HG03025 (cell line): ENCODE results near the gene DIO2.
A peak's percentile ranks its signal among the peaks of the same experiment; 100 is the strongest.

ENCODE experiments used
- ATAC-seq: cut with Tn5 transposase; IDR thresholded peaks from one replicate; pipeline ENCODE4 v1.9.1; 2021; ENCODE audit warnings: mild to moderate bottlenecking, moderate library complexity; ENCODE audit not compliant: unreplicated experiment, low FRiP score

Gene DIO2

DNA sequence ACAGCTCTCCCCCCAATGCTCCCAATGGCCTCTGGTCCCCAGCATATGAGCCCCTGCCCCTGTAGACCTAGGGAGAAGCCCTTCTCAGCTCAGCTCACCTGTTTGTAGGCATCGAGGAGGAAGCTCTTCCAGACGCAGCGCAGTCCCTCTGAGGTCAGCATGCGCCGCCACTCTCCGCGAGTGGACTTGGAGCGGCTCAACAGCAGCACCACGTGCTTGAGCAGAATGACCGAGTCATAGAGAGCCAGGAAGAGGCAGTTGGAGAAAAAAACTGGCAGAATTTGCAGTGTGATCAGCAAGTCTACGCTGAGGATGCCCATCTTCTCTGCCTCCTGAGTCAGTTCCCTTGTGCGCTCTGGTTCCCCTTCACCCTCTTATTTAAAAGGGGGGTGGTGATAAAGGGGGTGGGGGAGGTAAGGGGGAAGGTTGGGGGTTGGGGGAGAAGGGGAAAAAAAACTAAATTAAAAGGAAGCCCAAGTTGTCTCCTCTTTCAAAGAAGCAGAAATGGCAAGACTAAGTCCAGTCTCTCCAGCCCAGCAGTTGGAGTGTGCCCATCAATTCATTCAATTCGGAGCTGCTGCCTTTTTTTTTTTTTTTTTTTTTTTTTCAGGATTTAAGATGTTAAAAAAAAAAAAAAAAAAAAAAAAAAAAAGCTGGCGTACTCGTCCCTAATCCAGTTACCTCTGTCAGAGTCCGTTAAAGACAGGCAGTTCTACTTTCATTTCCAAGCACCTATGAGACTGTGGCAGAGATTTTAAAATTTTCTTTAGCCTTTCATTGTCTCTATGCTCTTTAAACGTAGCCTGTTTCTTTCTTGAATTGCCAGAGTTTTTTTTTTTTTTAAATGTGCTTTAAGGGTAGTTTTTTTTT is at the start of gene DIO2:
Gene DIO2, minus strand, starts transcription at position 352 of the 870 bp plus-strand sequence. Its CDS starts 32 bp downstream, at position 320.
- no peak for ATAC-seq

GRCh38 chr14:80260645-80261044 is 49.3 kb upstream of the DIO2 start:
- ATAC-seq: no peak

GRCh38 chr14:80239631-80240030 is 28.3 kb upstream of the DIO2 start:
- ATAC-seq: no peak

GRCh38 chr14:80237143-80237542 is 25.8 kb upstream of the DIO2 start:
- no peak for ATAC-seq

DNA sequence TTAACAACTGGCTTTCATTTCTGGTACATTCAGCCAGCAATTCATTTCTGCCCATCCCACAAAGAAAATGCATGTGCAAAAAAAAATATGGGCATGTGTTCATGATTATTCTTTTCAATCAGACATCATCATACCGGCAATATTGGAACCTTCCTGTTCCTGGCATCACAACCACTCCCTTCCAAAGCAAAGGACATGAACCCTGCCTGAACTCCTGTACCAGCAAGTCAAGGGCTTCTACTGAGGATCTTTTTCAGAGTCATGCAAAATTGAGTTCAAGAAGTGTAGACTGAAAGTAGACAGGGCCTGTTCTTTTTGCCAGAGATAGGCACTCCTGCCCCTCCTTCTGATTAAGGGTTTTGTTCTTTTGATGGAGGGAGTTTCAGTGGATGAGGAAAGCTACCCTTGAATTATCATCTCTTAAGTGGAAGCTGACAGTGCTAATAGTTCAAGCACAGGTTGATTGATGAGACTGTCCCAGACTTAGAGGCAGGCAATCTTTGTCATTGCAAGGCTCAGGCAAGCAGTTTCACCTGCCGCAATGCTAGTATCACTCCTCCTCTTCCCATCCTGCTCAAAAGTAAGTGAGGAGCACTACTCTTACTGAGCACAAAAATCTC is 22.3 kb upstream of the DIO2 start:
- ATAC-seq: no peak

GRCh38 chr14:80231702-80232101 is 20.4 kb upstream of the DIO2 start:
- no peak for ATAC-seq

- no peak for ATAC-seq
Observed at GRCh38 chr14:80223696-80224465, 12.6 kb upstream of the DIO2 start.

DNA sequence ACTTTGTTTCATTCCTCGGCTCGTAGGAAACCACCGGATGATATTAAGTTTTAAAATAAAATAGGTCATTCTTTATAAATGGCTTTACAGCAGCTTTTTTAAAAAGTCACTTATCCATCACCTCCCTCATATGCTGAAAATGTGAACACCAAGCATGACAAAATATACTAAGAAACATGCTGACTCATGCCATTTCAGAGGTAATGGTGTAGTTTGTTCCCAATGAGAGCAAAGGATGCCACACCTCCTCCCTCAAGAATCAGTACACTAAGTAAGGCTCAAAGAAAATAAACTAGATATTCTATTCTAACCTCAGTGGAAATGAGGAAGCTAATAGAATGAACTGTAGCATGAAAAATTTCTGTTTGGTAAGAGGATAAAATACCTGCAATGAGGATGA is 5.5 kb upstream of the DIO2 start:
- no peak for ATAC-seq

GRCh38 chr14:80215756-80216581 is 4.7 kb upstream of the DIO2 start:
- ATAC-seq: no peak

DNA sequence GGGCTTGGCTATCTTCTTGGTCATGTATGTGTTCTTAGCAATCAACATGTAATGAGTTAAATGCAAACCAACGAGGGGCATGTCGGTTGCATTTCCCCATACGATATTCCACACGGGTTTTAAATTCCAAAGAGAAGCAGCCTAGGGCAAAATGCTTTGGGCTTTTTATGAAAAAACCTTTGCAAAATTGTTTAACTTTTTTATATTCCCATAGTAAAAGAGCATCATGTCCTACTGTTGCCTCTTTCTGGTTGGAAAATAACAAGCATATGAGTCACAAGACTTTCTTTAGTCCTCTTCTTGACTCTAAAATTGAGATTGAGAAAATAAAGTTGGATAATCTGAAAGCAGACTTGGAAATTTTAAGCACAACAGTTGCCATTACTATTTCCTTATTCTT is 3.8 kb upstream of the DIO2 start:
- ATAC-seq: no peak

DNA sequence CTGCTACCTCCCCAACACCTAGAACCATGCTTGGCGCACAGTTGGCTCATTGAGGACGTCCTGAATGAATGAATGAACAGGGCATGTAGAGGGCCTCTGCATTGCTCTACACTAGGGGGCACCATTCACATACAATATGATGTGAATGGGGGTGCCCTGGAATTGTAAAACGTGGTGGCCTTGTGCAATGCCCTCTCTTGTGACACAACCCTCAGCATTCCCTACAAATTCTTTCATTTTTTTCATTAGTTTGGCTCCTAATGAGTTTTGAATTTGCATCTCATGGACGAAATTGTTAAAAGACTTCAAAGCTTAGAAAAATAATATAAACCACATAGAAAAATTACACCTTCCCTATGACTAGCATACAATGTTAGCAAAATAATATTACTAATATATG is 2.3 kb upstream of the DIO2 start:
- peak; percentile 72 for ATAC-seq

- ATAC-seq: no peak
Observed at GRCh38 chr14:80212023-80212397, 706 bp upstream of the DIO2 start.

DNA sequence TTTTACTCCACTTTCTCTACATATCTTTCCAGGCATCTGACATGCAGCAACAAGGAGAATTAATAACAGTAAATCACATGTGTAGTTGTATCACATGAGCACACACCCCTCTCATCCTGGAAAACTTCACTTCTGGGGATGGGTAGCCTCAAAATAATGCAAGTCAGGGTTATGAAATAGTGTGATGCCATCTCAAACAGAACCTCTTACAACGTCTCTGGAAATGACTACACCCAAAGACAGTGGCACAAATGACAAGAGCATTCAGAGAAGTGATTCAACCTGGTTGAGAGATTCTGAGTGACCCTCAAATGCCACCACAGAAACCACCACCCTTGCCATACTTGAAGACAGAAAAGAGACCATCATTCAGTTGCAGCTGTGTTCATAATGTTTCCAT is 2.8 kb downstream of the DIO2 start:
- no peak for ATAC-seq

DNA sequence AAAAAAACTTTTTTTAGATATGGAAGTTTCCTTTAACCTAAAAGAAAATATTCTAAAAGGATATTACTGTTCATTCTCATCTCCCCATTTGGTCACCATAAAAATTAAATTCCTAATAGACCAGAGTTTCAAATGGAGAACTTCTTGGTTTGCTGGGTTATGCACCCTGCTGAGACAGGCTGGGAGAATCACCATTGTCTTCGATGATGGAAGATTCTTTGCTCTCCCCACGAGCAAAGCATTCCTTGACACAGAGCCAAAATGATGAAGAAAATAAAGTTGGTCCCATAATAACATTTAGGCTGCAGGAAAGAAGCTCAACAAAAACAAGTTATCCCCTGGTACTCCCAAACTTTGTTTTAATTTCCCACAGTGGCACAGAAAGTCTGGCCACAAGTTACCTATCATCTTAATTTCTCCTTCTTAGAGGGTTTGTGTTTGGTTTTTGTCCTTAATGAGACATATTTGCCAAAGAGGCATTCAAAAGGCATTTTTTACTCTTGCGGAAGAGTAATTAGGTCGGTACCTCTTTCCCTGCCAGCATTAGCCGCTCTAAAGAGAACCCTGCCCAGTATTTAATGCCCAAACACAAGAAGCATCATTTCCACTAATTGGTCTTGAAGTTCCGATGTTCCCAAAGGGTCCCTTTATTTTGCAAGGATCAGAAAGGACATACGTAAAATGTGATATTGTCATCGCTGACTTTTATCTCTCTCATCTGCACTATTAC is 4.8 kb downstream of the DIO2 start:
- no peak for ATAC-seq

DNA sequence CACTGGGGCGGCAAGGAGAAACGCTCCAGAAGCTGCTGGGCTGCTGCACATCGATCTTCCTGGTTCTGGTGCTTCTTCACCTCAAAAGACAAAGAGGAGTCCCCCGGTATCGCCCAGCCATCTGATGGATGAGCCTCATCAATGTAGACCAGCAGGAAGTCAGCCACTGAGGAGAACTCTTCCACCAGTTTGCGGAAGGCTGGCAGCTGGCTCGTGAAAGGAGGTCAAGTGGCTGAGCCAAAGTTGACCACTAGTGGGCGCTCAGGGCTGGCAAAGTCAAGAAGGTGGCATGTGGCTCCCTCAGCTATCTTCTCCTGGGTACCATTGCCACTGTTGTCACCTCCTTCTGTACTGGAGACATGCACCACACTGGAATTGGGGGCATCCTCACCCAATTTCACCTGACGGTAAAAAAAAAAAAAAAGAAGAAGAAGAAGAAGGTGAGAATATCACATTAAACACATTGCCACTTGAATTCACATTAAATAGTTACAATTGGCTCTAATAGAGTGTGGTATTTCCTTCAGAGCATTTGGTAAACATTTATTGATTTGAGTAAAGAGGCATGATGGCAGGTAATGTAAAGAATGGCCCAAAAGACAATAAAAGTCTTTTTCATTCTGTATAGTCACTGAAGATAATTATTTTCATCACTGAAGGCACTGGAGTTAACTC is 8.3 kb downstream of the DIO2 start:
- no peak for ATAC-seq

DNA sequence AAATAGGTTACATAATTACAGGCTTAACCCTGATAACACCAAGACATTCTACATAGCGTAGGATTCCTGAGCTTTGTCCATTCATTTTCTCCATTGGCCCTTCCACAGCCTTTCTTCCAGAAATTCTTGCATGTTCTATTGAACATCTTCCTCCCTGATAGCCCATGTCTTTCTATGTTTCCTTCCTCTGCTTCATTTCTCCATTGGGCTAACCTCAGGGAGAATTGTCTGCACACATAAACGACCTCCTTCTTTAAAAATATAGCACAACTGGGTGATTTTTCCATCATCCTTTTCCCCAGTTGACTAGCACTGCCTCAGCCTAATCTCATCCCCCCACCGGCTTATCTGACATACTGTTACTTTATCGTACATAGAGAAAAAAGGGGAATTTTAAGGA is 11.2 kb downstream of the DIO2 start:
- no peak for ATAC-seq

DNA sequence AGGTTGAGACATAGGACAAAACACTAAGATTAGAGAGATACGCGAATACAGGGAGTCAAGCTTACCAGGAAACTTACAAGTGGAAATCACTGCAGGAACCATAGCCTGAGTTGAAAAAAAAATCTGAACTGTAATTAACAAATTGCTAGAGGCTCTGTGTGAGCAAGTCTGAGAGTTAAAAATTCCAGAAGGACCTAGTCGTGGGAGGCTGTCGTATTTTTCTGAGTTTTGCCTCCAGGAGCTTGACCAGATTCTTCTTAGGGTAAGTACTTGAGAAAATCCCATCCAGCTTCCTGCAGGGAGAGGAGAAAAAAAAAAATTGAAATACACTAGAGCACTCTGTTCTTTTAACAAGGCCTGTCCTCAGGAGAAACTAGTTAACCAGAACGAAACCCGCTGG is 22.7 kb downstream of the DIO2 start:
- ATAC-seq: no peak

- no peak for ATAC-seq
Observed at GRCh38 chr14:80186301-80186800, 25.0 kb downstream of the DIO2 start.

- no peak for ATAC-seq
Observed at GRCh38 chr14:80176893-80177292, 34.4 kb downstream of the DIO2 start.
